Psoas muscle (tissue), 8 donors: ENCODE data around the gene CDCA8. TPM values are rescaled to one million over a fixed set of nuclear protein-coding genes. Genes with fewer than 3 reads are reported as not detected.
"Not testable (repeated sequence)": the region's sequence is repeated elsewhere in the genome, so short reads cannot be mapped to it uniquely, and the experiment has no call there.

Experiments used
- ATAC-seq, 4 donors: fragments of 200-7000 bp; cut with Tn5 transposase; one replicate each; pipeline ENCODE4 v1.9.1; 2020; ENCODE audit warnings: moderate library complexity in 3 of 4, mild to moderate bottlenecking in 2 of 4
- DNase-seq, 2 donors: peaks; one replicate each; pipeline ENCODE4 v3.0.0-alpha.2; 2020
- H3K27ac ChIP-seq: fragments of 200-600 bp; one replicate; pipeline ENCODE4 v1.8.0; 2022
- H3K27me3 ChIP-seq, 3 donors: fragments of 200-600 bp in 1 of 3; one replicate each; pipeline versions ENCODE4 v1.6.1 to v1.8.0; 2013 to 2022; ENCODE audit warnings: low read length in 2 of 3, mild to moderate bottlenecking in 2 of 3, moderate library complexity in 1 of 3; ENCODE audit not compliant: insufficient read depth in 3 of 3
- H3K36me3 ChIP-seq, 2 donors: fragments of 200-600 bp in 1 of 2; one replicate each; pipeline versions ENCODE4 v1.6.1 to v1.8.0; 2013 to 2022; ENCODE audit warnings: low read depth in 1 of 2, mild to moderate bottlenecking in 1 of 2, moderate library complexity in 1 of 2; ENCODE audit not compliant: insufficient read depth in 1 of 2
- H3K4me1 ChIP-seq: fragments of 200-600 bp; one replicate; pipeline ENCODE4 v1.8.0; 2022
- H3K4me3 ChIP-seq: fragments of 200-600 bp; one replicate; pipeline ENCODE4 v1.8.0; 2022; ENCODE audit warnings: mild to moderate bottlenecking
- H3K9me3 ChIP-seq: fragments of 200-600 bp; one replicate; pipeline ENCODE4 v1.8.0; 2022
- WGBS, 3 donors: extraction: QIAGEN DNeasy Blood & Tissue Kit; methylation state at CpG; one replicate each; pipeline versions ENCODE4 v1.1.6 to v1.1.7; 2013; 5-methylcytosine and 5-hydroxymethylcytosine counted together
- intact Hi-C, 2 donors: fragments of 100-400 bp; cut with DNase I; formaldehyde crosslinking; loops; one replicate each; pipeline versions ENCODE4 v1.11.0 to v1.14.2; 2022
- polyA plus RNA-seq, 3 donors: library from polyadenylated mRNA; stranded (reverse); fragments of 200-250 nt; gene quantifications; one replicate each; pipeline ENCODE4 v1.2.3, GENCODE V29; 2013
- total RNA-seq, 4 donors: library from RNA; stranded (reverse); fragmentation: NEBNext Ultra II Directional in 2 of 4; extraction: Animal tissue kit (Norgen Biotek cat#: 25700) in 2 of 4; gene quantifications; one replicate each; pipeline versions ENCODE4 v1.2.1 to v1.2.4, GENCODE V29; 2021 to 2023
- TF ChIP-seq, protein P1 (sequence below): fragments of 200-600 bp; IDR thresholded peaks from one replicate; pipeline ENCODE4 v1.8.0; 2022; ENCODE audit warnings: antibody characterized with exemption
- donor health status: healthy with polysubstance abuse.
- donor health status: DM: no; HTN: no; CAD: no; lungs with moderate emphysema.
- donor health status: Bipolar disorder and iron deficiency.
- donor health status: healthy.
- donor health status: DM: yes; HTN: yes; CAD: no.
- donor health status: DM: no; HTN: no; CAD: no.
- donor health status: DM: no; HTN: no; CAD: no.
- donor health status: DM: yes; HTN: yes; CAD: no.

CDCA8 gene
- total and polyA plus RNA-seq, 7 donors: 0.10 to 0.78 (median 0.23) TPM

DNA sequence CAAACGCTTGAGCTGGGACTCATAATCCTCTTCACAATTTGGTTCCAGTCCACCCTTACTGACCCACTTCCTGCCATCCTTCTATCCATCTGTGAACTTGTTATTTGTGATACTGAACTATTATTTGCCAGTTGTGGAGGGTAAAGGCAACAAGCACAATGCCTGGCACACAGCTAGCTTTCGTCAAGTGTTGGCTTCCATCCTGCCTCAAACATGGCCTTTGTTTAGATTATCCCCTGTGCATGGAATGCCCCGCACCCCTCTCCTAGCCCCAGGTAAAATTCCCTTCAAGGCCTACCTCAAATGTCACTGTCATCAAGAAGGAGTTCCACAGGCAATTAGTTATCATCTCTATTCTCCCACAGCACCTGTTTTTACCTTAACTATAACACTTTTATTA is 11.4 kb upstream of the CDCA8 start:
- WGBS, 3 donors: 76 to 81% (median 77%) methylated on average over 3 of the region's 3 CpGs
- TF ChIP-seq, protein P1, sequence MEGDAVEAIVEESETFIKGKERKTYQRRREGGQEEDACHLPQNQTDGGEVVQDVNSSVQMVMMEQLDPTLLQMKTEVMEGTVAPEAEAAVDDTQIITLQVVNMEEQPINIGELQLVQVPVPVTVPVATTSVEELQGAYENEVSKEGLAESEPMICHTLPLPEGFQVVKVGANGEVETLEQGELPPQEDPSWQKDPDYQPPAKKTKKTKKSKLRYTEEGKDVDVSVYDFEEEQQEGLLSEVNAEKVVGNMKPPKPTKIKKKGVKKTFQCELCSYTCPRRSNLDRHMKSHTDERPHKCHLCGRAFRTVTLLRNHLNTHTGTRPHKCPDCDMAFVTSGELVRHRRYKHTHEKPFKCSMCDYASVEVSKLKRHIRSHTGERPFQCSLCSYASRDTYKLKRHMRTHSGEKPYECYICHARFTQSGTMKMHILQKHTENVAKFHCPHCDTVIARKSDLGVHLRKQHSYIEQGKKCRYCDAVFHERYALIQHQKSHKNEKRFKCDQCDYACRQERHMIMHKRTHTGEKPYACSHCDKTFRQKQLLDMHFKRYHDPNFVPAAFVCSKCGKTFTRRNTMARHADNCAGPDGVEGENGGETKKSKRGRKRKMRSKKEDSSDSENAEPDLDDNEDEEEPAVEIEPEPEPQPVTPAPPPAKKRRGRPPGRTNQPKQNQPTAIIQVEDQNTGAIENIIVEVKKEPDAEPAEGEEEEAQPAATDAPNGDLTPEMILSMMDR: no peak
- DNase-seq (no peak), ATAC-seq (no peak)
- Histone ChIP-seq H3K4me1 (peaks cover 3% of the 10 kb centered on the region), H3K27me3 (no peaks in the 10 kb centered on the region), H3K9me3 (no peaks in the 10 kb centered on the region), H3K36me3 (peaks cover 0 to 56% of the 10 kb centered on the region in 2 donors), H3K27ac (no peak overlapping the region), H3K4me3 (no peak overlapping the region)
- intact Hi-C loops: loop anchor here in 1 of 2 donors (5.0 kb wide), 2 partner anchors 84 to 224 kb away; partner anchors contain the start of gene GNL2

DNA sequence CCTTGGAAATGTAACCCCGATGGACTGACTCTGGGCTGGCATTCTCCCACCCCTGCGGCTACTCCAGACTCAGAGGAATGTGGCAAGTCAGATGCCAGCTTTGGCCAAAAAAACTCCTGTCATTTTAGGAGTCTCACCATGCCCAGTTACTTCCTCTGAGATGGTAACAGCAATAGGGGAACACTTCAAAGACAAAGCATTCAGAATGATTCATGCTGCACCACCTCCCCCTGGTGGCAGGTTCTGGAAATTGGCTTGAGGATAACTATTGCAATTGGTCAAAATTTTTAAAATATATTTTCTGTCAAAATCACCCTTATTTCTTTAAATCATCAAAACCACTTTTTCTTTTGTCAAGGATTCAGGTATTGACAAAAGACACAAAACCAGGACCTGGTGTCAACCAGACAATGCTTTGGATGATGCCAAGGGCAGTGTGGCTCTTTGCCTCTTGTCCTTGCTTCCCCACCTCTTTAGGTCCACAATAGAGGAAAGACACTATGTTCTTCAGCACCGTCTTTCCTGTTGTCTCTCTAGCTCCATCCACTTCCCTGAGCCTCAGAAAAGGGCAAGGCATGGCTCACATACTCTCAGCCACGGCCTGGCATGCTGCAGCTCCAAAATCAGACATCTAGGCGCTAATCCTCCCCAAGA is 9.9 kb upstream of the CDCA8 start:
- ATAC-seq (peak; percentile 64 to 87 (median 76)), DNase-seq (peak; percentile 58 to 76)
- H3K27ac ChIP-seq: no peak overlapping the region

DNA sequence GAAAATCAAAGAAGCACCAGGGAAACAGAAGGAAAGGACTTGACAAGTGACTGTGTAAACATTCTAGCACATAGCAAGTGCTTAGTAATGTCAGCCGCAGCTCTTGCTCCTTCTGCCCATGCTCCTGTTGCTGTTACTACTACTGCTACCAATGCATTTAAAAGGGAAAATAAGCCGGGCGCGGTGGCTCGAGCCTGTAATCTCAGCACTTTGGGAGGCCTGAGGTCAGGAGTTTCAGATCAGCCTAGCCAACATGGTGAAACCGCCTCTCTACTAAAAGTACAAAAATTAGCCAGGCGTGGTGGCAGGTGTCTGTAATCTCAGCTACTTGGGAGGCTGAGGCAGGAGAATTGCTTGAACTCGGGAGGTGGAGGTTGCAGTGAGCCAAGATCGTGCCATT is 8.1 kb upstream of the CDCA8 start:
- not testable (repeated sequence) for H3K4me3 ChIP-seq, DNase-seq, ATAC-seq, H3K9me3 ChIP-seq, H3K27me3 ChIP-seq, H3K27ac ChIP-seq
- 92 to 95% (median 93%) methylated on average over 9 of the region's 9 CpGs for WGBS, 3 donors
- intact Hi-C loops: loop anchor here in 1 of 2 donors (5.0 kb wide), 2 partner anchors 87 to 227 kb away; partner anchors contain the start of gene GNL2
- H3K36me3 ChIP-seq: peaks cover 4 to 82% of the 10 kb centered on the region in 2 donors
- peaks cover 12% of the 10 kb centered on the region for H3K4me1 ChIP-seq

More for the DNA sequence above, 9.9 kb upstream of the CDCA8 start:
- H3K4me1 ChIP-seq: peaks cover 3% of the 10 kb centered on the region
- no peak overlapping the region for H3K4me3 ChIP-seq
- peaks cover 4 to 71% of the 10 kb centered on the region in 2 donors for H3K36me3 ChIP-seq
- intact Hi-C loops: loop anchor here (2.0 to 5.0 kb wide), 3 partner anchors 85 to 228 kb away; partner anchors contain the start of gene GNL2 (in 1 of the 2)
- no peaks in the 10 kb centered on the region for H3K27me3 ChIP-seq
- 57 to 69% (median 59%) methylated on average over 5 of the region's 5 CpGs for WGBS, 3 donors
- TF ChIP-seq, protein P1: peak; percentile 87
- no peaks in the 10 kb centered on the region for H3K9me3 ChIP-seq

DNA sequence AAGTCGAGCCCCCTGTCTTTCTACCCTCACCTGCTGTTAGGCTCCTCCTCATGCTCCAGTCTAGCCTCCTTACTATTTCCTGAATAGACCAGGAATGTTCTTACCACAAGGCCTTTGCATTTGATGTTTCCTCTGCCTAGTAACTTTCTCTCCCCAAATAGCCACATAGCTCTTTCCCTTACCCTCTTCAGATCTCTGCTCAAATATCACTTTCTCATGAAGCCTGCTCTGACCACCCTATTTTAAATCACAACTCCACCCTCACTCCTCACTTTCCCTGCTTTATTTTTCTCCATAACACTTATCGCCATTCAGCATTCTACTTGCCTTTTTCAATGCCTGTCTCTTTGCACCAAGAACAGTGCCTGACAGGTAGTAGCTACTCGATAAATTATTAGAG is 6.6 kb upstream of the CDCA8 start:
- no peak overlapping the region for H3K4me3 ChIP-seq
- DNase-seq (no peak), ATAC-seq (no peak)
- peaks cover 18% of the 10 kb centered on the region for H3K4me1 ChIP-seq
- H3K27me3 ChIP-seq: no peaks in the 10 kb centered on the region
- H3K36me3 ChIP-seq: peaks cover 4 to 76% of the 10 kb centered on the region in 2 donors
- intact Hi-C loops: no loop called here
- 87 to 93% (median 91%) methylated on average over 3 of the region's 3 CpGs for WGBS, 3 donors
- no peaks in the 10 kb centered on the region for H3K9me3 ChIP-seq
- H3K27ac ChIP-seq: no peak overlapping the region
- TF ChIP-seq, protein P1: no peak

DNA sequence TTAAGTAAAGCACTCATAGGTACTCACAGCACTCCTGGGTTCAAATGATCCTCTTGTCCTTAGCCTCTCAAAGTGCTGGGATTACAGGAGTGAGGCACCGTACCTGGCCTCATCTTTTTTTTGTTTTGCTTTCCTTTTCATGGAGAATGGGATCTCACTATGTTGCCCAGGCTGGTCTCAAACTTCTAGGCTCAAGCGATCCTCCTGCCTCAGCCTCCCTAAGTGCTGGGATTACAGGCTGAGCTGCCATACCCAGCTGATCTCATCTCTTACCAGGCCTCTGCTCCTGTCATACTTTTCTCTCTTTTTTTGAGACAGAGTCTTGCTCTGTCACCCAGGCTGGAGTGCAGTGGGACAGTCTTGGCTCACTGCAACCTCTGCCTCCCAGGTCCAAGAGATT is 4.6 kb upstream of the CDCA8 start:
- Histone ChIP-seq H3K4me1 (peaks cover 22% of the 10 kb centered on the region), H3K36me3 (peaks cover 4 to 57% of the 10 kb centered on the region in 2 donors)
- WGBS, 3 donors: 89 to 95% (median 92%) methylated on average over 2 of the region's 2 CpGs
- H3K9me3 ChIP-seq, H3K4me3 ChIP-seq, ATAC-seq, H3K27ac ChIP-seq, DNase-seq, intact Hi-C loops, H3K27me3 ChIP-seq: not testable (repeated sequence)
